Adipocyte (in vitro differentiated cells): Measurements from ENCODE around the gene PSENEN.

Experiments used
- DNase-seq: peaks from one replicate; pipeline ENCODE4 v3.0.0-alpha.2; 2015; ENCODE audit warnings: low read depth
- H3K27me3 ChIP-seq: replicated peaks from 2 replicates; pipeline ENCODE4 v1.7.0; 2013; ENCODE audit warnings: mild to moderate bottlenecking, low read length, moderate library complexity; ENCODE audit not compliant: control insufficient read depth, insufficient read depth
- H3K36me3 ChIP-seq: 2 replicates; pipeline ENCODE4 v1.7.0; 2013; ENCODE audit warnings: low read length, mild to moderate bottlenecking, moderate library complexity; ENCODE audit not compliant: control insufficient read depth, insufficient read depth, severe bottlenecking
- H3K4me1 ChIP-seq: 2 replicates; pipeline ENCODE4 v1.7.0; 2013; ENCODE audit warnings: mild to moderate bottlenecking, low read length, moderate library complexity; ENCODE audit not compliant: control insufficient read depth, insufficient read depth
- H3K4me3 ChIP-seq: 2 replicates; pipeline ENCODE4 v1.7.0; 2013; ENCODE audit warnings: mild to moderate bottlenecking, low read length, moderate library complexity
- H3K9ac ChIP-seq: 2 replicates; pipeline ENCODE4 v1.7.0; 2013; ENCODE audit warnings: mild to moderate bottlenecking, low read length, moderate library complexity
- H3K9me3 ChIP-seq: 2 replicates; pipeline ENCODE4 v1.7.0; 2013; ENCODE audit warnings: mild to moderate bottlenecking, low read length, moderate library complexity; ENCODE audit not compliant: control insufficient read depth

PSENEN gene, protein sequence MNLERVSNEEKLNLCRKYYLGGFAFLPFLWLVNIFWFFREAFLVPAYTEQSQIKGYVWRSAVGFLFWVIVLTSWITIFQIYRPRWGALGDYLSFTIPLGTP

DNA sequence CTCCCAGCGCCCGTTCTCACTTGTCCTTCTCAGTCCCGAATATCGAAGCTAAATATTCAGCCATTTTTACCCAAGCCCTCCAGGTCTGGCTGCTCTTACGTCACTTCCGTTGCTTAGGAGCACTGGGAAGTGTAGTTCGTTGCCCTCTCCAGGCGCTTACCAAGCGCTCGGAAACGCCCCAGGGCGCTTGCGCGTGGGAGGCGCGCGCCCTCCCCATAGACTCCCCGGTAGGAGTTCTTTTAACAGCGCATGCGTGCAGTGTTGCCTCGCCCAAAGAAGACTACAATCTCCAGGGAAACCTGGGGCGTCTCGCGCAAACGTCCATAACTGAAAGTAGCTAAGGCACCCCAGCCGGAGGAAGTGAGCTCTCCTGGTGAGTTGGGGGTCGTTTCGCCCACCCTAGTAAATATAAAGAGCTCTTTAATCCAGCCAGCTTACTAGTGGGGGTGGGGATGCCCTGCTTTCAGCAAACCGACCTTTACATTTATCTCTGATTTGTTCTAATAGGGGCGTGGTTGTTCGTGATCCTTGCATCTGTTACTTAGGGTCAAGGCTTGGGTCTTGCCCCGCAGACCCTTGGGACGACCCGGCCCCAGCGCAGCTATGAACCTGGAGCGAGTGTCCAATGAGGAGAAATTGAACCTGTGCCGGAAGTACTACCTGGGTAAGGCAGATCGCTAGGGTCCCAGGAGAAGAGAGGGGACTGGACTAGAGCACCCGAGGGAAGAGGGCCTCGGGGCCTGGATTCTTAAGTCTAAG is at the start of gene PSENEN, which contains the start of gene U2AF1L4:
Gene PSENEN (plus strand): TSS at position 324 of the 759 bp plus-strand sequence. CDS start 280 bp downstream, at position 604.
Gene U2AF1L4 (minus strand): TSS at position 91 of the 759 bp plus-strand sequence. CDS start 27 bp downstream, at position 64.
- peaks cover 32% of the 10 kb centered on the region for H3K4me1 ChIP-seq
- H3K27me3 ChIP-seq = no peaks in the 10 kb centered on the region
- peak; percentile 100 for DNase-seq
- no peaks in the 10 kb centered on the region for H3K9me3 ChIP-seq
- H3K36me3 ChIP-seq = peaks cover 3% of the 10 kb centered on the region
- H3K9ac ChIP-seq = peak within 1 kb of the TSS; percentile 96
- peak within 1 kb of the TSS; percentile 100 for H3K4me3 ChIP-seq

DNA sequence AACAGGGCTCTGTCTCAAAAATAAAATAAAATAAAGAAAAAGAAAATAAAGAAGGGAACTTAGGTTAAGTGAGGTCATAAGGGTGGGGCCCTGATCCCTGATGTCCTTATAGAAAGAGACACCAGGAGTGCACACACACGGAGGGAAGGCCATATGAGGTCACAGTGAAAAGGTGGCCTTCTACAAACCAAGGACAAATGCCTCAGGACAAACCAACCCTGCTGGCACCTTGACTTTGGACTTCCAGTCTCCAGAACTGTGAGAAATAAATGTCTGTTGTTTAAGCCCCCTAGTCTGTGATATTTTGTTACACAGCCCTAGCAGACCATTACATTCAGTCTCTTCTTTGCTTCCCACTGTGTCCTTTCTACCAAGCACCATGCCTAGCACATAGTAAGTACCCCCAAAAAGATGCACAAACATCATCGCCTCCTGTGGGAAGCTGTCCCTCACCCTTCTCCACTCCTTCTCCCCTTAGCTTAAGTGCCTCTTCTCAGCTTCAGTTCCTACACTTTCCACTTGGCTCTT is 49.5 kb upstream of the PSENEN start:
- Histone ChIP-seq H3K9ac (no peak overlapping the region), H3K9me3 (no peaks in the 10 kb centered on the region), H3K4me3 (no peak overlapping the region), H3K27me3 (no peaks in the 10 kb centered on the region), H3K4me1 (no peaks in the 10 kb centered on the region), H3K36me3 (no peaks in the 10 kb centered on the region)
- DNase-seq = no peak

DNA sequence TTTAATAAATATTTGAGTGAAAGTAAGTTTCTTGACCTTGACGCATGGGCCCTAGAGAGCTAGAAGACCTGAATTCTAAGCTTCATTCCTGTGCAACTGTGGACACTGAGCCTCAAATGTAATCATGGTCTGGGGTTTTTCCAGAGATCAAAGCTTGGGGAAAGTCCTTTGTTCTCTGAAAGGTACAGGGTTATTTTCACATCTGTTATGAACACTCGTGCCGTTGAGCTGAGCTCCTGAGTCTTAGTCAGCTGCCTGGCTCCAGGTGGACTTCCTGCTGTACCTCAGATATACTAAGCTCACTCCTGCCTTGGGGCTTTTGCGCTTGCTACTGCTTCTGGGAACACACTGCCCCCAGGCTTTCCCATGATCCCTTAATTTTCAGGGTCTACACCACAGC is 48.6 kb upstream of the PSENEN start:
- Histone ChIP-seq H3K4me1 (no peaks in the 10 kb centered on the region), H3K9me3 (no peaks in the 10 kb centered on the region), H3K36me3 (no peaks in the 10 kb centered on the region), H3K27me3 (no peaks in the 10 kb centered on the region), H3K4me3 (no peak overlapping the region), H3K9ac (no peak overlapping the region)
- no peak for DNase-seq

DNA sequence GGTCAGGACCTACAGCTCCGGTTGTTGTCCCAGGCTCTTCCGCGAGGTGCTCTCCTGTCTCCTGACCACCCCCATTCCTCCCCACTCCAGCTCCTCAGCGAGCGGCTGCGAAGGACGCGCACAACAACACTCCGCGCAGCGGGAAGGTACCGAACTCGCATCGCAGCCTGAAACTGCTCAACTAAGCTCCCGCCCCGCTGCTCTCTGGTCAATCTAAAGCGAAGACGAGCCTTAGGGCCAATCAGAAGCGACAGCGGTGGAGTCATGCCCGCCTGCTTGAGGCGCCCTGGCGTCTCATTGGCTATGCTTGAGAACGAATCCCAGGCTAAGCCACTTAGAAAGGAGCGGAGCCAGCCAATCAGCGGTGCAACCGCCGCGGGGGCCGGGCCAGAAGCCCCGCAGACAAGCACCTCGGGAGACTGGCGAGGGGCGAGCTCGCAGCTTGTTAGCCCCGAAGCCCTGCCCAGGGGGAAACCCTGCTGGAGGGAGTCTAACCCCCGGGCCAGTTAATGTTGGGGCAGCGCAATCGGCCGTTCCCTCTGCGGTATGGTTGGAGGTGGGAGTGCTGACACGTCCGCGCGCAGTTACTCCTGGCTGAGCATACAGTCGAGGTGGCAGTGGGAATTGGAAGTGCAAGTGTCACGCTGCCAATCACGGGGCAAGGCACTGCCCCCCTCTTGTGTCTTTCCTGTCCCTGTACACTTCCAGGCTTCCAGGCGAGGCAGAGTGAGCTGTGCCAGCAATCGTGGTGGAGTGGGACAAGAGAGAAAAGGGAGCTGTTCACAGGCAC is 43.0 kb upstream of the PSENEN start:
- Histone ChIP-seq H3K9me3 (no peaks in the 10 kb centered on the region), H3K27me3 (no peaks in the 10 kb centered on the region), H3K4me3 (peak overlapping the region; percentile 91), H3K9ac (peak overlapping the region; percentile 75), H3K4me1 (peaks cover 3% of the 10 kb centered on the region), H3K36me3 (no peaks in the 10 kb centered on the region)
- DNase-seq = peak; percentile 99

DNA sequence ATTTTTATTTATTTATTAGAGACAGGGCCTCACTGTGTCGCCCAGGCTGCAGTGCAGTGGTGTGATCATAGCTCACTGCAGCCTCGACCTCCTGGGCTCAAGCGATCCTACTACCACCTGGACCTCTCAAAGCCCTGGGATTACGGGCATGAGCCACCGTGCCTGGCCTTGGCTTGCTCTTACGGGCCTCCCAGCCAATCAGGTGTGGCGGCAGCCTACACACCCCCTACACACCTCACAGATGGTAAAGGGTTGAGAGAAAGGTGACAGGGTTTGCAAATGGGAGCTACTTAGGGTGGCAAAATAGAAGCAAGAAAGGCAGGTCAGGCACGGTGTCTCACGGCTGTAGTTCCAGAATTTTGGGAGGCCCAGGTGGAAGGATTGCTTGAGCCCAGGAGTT is 42.1 kb upstream of the PSENEN start:
- Histone ChIP-seq H3K36me3 (no peaks in the 10 kb centered on the region), H3K9me3 (no peaks in the 10 kb centered on the region), H3K27me3 (no peaks in the 10 kb centered on the region), H3K4me3 (no peak overlapping the region), H3K9ac (no peak overlapping the region), H3K4me1 (peaks cover 3% of the 10 kb centered on the region)
- DNase-seq = no peak

DNA sequence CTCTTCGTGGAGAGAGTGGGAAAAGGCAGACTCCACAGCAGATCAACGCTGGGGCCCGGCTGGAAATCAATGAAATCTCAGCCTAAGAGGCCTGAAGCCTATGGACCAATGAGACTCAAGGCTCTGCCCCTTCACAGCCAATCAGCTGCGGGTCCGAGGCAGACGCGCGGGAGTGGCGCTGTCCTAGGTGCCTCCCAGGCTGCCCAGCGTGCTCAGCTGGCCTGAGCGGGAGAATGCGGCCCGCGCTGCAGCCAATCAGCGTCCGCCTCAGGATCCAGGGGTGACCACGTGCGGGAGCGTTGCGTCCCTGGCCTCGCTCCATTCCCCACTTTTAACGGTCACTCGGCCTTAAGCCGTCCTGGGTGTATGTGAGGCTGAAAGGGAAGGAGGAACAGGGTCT is 41.2 kb upstream of the PSENEN start, which contains the start of gene ZBTB32:
Gene ZBTB32 (plus strand): TSS at position 341 of the 400 bp plus-strand sequence. CDS start 10,069 bp downstream, outside the sequence.
- H3K4me1 ChIP-seq = peaks cover 3% of the 10 kb centered on the region
- H3K9me3 ChIP-seq = no peaks in the 10 kb centered on the region
- H3K36me3 ChIP-seq = no peaks in the 10 kb centered on the region
- no peak within 1 kb of the TSS for H3K4me3 ChIP-seq
- no peak within 1 kb of the TSS for H3K9ac ChIP-seq
- H3K27me3 ChIP-seq = no peaks in the 10 kb centered on the region
- peak; percentile 39 for DNase-seq

DNA sequence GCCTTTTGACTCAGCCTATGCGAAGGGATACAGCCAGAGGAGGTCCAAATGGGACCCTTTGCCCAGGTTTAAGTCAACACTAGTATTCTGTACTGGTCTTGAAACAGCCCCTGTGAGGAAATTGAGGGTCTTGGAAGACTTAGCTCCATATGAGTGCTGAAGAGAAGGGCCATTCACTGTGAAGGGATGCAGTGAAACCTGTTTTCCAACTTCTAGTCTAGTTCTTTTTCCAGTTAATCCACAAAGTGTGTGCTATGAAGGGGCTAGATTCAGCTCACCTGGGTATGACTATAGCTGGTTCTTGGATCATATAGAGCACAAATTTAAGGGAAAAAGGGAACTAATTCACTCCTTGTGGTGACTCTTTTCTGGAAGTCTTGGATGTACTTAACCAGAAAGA is 37.1 kb upstream of the PSENEN start:
- Histone ChIP-seq H3K36me3 (no peaks in the 10 kb centered on the region), H3K27me3 (no peaks in the 10 kb centered on the region), H3K9me3 (no peaks in the 10 kb centered on the region), H3K4me3 (no peak overlapping the region), H3K4me1 (peaks cover 2% of the 10 kb centered on the region), H3K9ac (no peak overlapping the region)
- DNase-seq = no peak

DNA sequence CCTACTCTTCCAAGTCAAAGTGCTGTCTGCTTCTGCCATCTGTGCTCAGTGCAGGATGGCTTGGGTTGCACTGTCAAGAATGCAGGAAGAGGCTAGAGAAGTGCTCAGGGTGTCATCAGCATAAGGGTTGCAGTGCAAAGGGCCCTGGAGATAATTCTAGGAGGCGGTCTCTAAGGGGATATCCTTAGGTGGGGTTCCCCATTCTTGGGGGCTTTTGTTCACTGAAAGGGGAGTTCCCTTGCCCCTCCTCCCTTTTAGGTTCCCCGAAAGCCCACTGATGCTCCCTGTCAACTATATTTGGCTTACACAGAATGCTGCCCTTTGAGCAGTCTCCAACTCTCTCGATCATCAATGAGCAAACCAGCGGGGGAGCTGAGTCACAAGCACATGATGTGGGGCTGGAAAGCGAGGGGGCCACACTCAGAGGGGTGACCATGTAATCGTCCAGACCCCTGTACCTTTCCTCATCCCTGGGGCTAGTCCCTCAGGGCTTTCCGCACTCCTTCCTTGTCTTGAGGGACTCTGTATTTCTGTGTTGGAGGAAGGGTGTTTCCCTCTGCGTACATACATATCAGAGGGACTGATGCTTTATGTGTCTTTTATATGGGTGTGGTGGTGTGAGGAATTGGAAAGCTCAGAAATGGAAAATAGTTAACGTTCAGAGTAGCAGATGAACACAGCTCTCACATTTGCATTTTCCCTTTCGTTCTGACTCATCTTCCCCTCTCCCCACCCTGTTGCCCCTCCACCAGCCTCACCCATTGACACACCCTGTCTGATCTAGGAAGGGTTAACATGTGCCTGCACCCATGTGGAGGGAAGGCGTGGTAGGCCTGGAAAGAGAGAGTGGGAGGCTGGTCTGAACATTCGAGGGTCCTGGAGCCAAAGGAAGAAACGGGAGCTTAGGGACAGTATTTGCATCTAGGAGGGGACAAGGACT is 34.4 kb upstream of the PSENEN start:
- no peak overlapping the region for H3K4me3 ChIP-seq
- no peaks in the 10 kb centered on the region for H3K36me3 ChIP-seq
- H3K9me3 ChIP-seq = no peaks in the 10 kb centered on the region
- H3K4me1 ChIP-seq = peaks cover 10% of the 10 kb centered on the region
- H3K27me3 ChIP-seq = no peaks in the 10 kb centered on the region
- DNase-seq = no peak
- no peak overlapping the region for H3K9ac ChIP-seq

DNA sequence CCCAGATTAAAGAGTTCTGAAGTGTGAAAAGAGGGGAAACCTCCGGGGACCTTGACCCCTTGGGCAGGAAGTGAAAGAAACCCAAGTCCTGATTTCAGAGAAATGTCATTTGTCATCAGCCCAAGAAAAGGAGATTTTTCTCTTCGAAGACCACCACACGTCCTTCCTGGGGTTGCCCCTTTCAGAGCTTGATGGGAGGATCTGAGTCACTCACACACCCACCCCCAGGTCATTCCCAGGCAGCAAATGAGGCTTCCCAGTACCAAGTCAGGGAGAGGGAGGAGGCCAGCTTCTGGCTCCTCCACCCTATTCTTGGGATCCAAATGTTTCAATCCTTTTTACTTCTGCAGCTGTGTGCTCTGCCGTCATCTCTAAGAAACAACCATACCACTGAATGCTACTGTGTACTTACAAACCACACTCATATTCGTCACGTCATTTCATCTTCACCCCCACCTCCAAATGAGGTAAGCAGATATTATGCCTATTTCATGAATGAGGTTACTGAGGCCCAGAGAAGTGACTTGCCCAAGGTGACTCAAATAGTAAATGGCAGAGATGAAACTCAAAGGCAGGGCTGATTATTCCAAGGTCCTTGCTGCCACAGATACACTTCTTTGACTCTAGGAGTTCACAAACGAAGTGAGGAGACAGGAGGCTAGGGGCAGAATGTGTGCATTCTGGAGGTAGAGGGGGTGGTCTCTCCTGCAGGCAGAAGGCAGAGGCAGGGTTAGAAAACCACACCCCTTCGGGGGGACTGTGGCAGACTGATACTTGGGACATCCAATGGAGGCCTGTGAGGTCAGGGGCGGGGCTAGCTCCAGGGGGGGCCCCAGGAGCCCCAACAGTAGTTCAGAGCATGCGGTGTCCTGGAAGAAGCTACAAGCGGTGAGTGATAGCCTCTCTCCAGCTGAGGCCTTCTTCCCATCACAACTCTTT is 32.6 kb upstream of the PSENEN start:
- Histone ChIP-seq H3K9me3 (no peaks in the 10 kb centered on the region), H3K36me3 (no peaks in the 10 kb centered on the region), H3K4me3 (no peak overlapping the region), H3K9ac (no peak overlapping the region), H3K4me1 (peaks cover 14% of the 10 kb centered on the region), H3K27me3 (no peaks in the 10 kb centered on the region)
- no peak for DNase-seq

DNA sequence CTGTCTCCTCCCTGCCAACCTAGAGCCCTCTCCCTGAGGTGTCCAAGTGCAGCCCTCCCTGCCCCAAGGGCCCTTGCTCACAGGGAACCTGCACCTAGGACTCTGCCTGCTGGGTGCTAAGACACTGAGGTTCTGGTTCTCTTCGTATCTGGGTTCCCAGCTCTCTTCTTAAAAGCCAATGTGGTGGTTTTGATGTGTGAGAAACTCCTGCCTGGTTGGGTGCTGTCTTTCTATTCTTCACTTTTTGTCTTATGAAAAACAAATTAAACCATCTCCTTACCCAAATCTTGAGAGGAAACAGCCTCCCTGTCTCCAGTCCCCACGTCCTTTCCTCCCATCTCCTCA is 32.0 kb upstream of the PSENEN start:
- Histone ChIP-seq H3K36me3 (no peaks in the 10 kb centered on the region), H3K4me1 (peaks cover 14% of the 10 kb centered on the region), H3K9ac (no peak overlapping the region), H3K9me3 (no peaks in the 10 kb centered on the region), H3K4me3 (no peak overlapping the region), H3K27me3 (no peaks in the 10 kb centered on the region)
- DNase-seq = no peak
